ENCODE data around the gene NHERF2.

The NHERF2 gene

GRCh38 chr16:2039274-2040031 is 12.8 kb downstream of the NHERF2 start:
- no peak overlapping the region for H3K4me3 ChIP-seq (ENCODE audit: low read depth, low read length)

GRCh38 chr16:2040041-2040786 is 13.5 kb downstream of the NHERF2 start:
- no peak overlapping the region for H3K4me3 ChIP-seq (ENCODE audit: low read depth, low read length)

- H3K4me3 ChIP-seq (ENCODE audit: low read depth, low read length), result no peak overlapping the region
Measured at GRCh38 chr16:2040787-2041522, 14.3 kb downstream of the NHERF2 start.

- H3K4me3 ChIP-seq (ENCODE audit: low read depth, low read length), result no peak overlapping the region
Measured at GRCh38 chr16:2042171-2042985, 15.7 kb downstream of the NHERF2 start.

GRCh38 chr16:2042986-2043666 is 16.4 kb downstream of the NHERF2 start:
- H3K4me3 ChIP-seq (ENCODE audit: low read depth, low read length), result no peak overlapping the region

GRCh38 chr16:2043667-2044451 is 17.2 kb downstream of the NHERF2 start:
- no peak overlapping the region for H3K4me3 ChIP-seq (ENCODE audit: low read depth, low read length)

- H3K4me3 ChIP-seq (ENCODE audit: low read depth, low read length), result no peak overlapping the region
Measured at GRCh38 chr16:2044541-2044940, 17.8 kb downstream of the NHERF2 start.

GRCh38 chr16:2045965-2046892 is 19.5 kb downstream of the NHERF2 start:
- no peak overlapping the region for H3K4me3 ChIP-seq (ENCODE audit: low read depth, low read length)

GRCh38 chr16:2046893-2047329 is 20.2 kb downstream of the NHERF2 start:
- peak overlapping the region; percentile 83 for H3K4me3 ChIP-seq (ENCODE audit: low read depth, low read length)

GRCh38 chr16:2047330-2048115 is 20.8 kb downstream of the NHERF2 start, which contains the start of the genes NTHL1 and TSC2:
Gene NTHL1, minus strand, starts transcription at chr16:2047834. Its CDS starts 11 bp downstream, at chr16:2047823.
Gene TSC2, plus strand, starts transcription at chr16:2047985. Its CDS starts 631 bp downstream, at chr16:2048616.
- peak within 1 kb of the TSS; percentile 83 for H3K4me3 ChIP-seq (ENCODE audit: low read depth, low read length)

- H3K4me3 ChIP-seq (ENCODE audit: low read depth, low read length), result peak overlapping the region; percentile 83
Measured at GRCh38 chr16:2048116-2048543, 21.4 kb downstream of the NHERF2 start.

- no peak overlapping the region for H3K4me3 ChIP-seq (ENCODE audit: low read depth, low read length)
Measured at GRCh38 chr16:2053211-2053610, 26.5 kb downstream of the NHERF2 start.

GRCh38 chr16:2053897-2054296 is 27.2 kb downstream of the NHERF2 start:
- no peak overlapping the region for H3K4me3 ChIP-seq (ENCODE audit: low read depth, low read length)

- H3K4me3 ChIP-seq (ENCODE audit: low read depth, low read length), result no peak overlapping the region
Measured at GRCh38 chr16:2054543-2055245, 28.0 kb downstream of the NHERF2 start.

GRCh38 chr16:2056077-2056476 is 29.4 kb downstream of the NHERF2 start:
- no peak overlapping the region for H3K4me3 ChIP-seq (ENCODE audit: low read depth, low read length)

GRCh38 chr16:2056681-2057407 is 30.1 kb downstream of the NHERF2 start:
- H3K4me3 ChIP-seq (ENCODE audit: low read depth, low read length), result no peak overlapping the region

Data from iPS-11a (cell line).